B cell (primary cell): Measurements from ENCODE around the gene IQGAP1. TPM values are rescaled to one million over a fixed set of nuclear protein-coding genes. Genes with fewer than 3 reads are reported as not detected.

Experiments
- ATAC-seq: fragments of 200-7000 bp; cut with Tn5 transposase; one replicate; pipeline ENCODE4 v1.10.0; 2021; ENCODE audit warnings: low read depth, mild to moderate bottlenecking, moderate number of reproducible peaks, moderate library complexity
- CTCF ChIA-PET: fragments of 350-600 bp; sonication (Branson Sonifier 250); formaldehyde crosslinking; loops from one replicate; lab custom pipeline; 2021; ENCODE audit warnings: antibody characterized with exemption, inconsistent platforms; lab: Charles Lee
- POLR2A ChIA-PET: fragments of 350-600 bp; sonication (Branson Sonifier 250); formaldehyde crosslinking; loops from one replicate; lab custom pipeline; 2021; ENCODE audit warnings: antibody characterized with exemption; lab: Charles Lee
- DNase-seq: peaks from one replicate; pipeline ENCODE4 v3.0.0; 2013
- H2AFZ ChIP-seq: 2 replicates; pipeline ENCODE4 v1.6.1; 2012; ENCODE audit warnings: mild to moderate bottlenecking, low read depth, low read length; ENCODE audit not compliant: insufficient read depth, poor library complexity, severe bottlenecking
- H3K27ac ChIP-seq, 2 donors: 1 replicate in 1 of 2; 2 replicates in 1 of 2; pipeline ENCODE4 v1.5.1; 2012 to 2013; ENCODE audit warnings: low read length in 2 of 2, mild to moderate bottlenecking in 2 of 2, moderate library complexity in 1 of 2
- H3K27me3 ChIP-seq, 4 experiments: fragments of 200-600 bp in 1 of 4; sonication (generic) in 1 of 4; replicated peaks in 1 of 4; 1 replicate in 2 of 4; 2 replicates in 2 of 4; pipeline versions ENCODE4 v1.6.1 to v1.7.0; 2013 to 2016; ENCODE audit warnings: low read length in 3 of 4, mild to moderate bottlenecking in 2 of 4, mixed read lengths in 1 of 4, moderate library complexity in 1 of 4; ENCODE audit not compliant: insufficient read depth in 4 of 4, control insufficient read depth in 3 of 4; ENCODE audit errors: control extremely low read depth in 1 of 4
- H3K36me3 ChIP-seq, 2 experiments: replicated peaks in 1 of 2; 1 replicate in 1 of 2; 2 replicates in 1 of 2; pipeline versions ENCODE4 v1.6.1 to v1.7.1; 2013; ENCODE audit warnings: low read length in 1 of 2; ENCODE audit not compliant: insufficient read depth in 2 of 2, control insufficient read depth in 1 of 2; ENCODE audit errors: control extremely low read depth in 1 of 2, extremely low read depth in 1 of 2
- H3K4me1 ChIP-seq, 2 donors: fragments of 200-600 bp in 1 of 2; sonication (generic) in 1 of 2; 1 replicate in 1 of 2; 2 replicates in 1 of 2; pipeline versions ENCODE4 v1.5.1 to v1.6.1; 2013 to 2017; ENCODE audit warnings: low read length in 2 of 2; ENCODE audit not compliant: control insufficient read depth in 2 of 2, insufficient read depth in 2 of 2
- H3K4me2 ChIP-seq: replicated peaks from 2 replicates; pipeline ENCODE3; 2012; ENCODE audit warnings: mild to moderate bottlenecking, low read depth, low read length; ENCODE audit not compliant: poor library complexity, severe bottlenecking
- H3K4me3 ChIP-seq, 5 experiments: fragments of 200-600 bp in 1 of 5; sonication (generic) in 1 of 5; 1 replicate in 3 of 5; 2 replicates in 2 of 5; pipeline versions ENCODE4 v1.5.1 to v1.7.0; 2011 to 2016; ENCODE audit warnings: low read length in 4 of 5, mild to moderate bottlenecking in 4 of 5, low read depth in 2 of 5, control low read depth in 1 of 5, moderate library complexity in 1 of 5; ENCODE audit not compliant: insufficient read depth in 1 of 5; ENCODE audit errors: control extremely low read depth in 1 of 5, extremely low read depth in 1 of 5
- H3K79me2 ChIP-seq: fragments of 200-600 bp; sonication (generic); one replicate; pipeline ENCODE4 v1.6.0; 2016; ENCODE audit warnings: low read length; ENCODE audit not compliant: control insufficient read depth, insufficient read depth
- H3K9ac ChIP-seq: fragments of 200-600 bp; sonication (generic); 2 replicates; pipeline ENCODE4 v1.6.1; 2017; ENCODE audit warnings: mild to moderate bottlenecking, low read length, moderate library complexity
- H3K9me3 ChIP-seq, 3 donors: one replicate each; pipeline versions ENCODE4 v1.6.1 to v1.7.1; 2013; ENCODE audit warnings: low read length in 2 of 3; ENCODE audit not compliant: control insufficient read depth in 2 of 3, insufficient read depth in 1 of 3; ENCODE audit errors: control extremely low read depth in 1 of 3
- H4K20me1 ChIP-seq: 2 replicates; pipeline ENCODE4 v1.6.0; 2012; ENCODE audit warnings: mild to moderate bottlenecking, low read length; ENCODE audit not compliant: insufficient read depth, control insufficient read depth, poor library complexity, severe bottlenecking
- H3K27ac Mint-ChIP-seq: one replicate; pipeline ENCODE4 v1.8.0; 2021; ENCODE audit warnings: mixed read lengths
- H3K27me3 Mint-ChIP-seq: one replicate; pipeline ENCODE4 v1.8.0; 2021; ENCODE audit warnings: mixed read lengths
- H3K4me1 Mint-ChIP-seq: one replicate; pipeline ENCODE4 v1.8.0; 2021; ENCODE audit warnings: mixed read lengths
- H3K4me3 Mint-ChIP-seq: one replicate; pipeline ENCODE4 v1.8.0; 2021; ENCODE audit warnings: mixed read lengths
- H3K9me3 Mint-ChIP-seq: one replicate; pipeline ENCODE4 v1.8.0; 2022; ENCODE audit warnings: mixed read lengths; ENCODE audit not compliant: insufficient read depth
- CTCF ChIP-seq: fragments of 200-600 bp; IDR thresholded peaks from one replicate; pipeline ENCODE4 v1.8.0; 2022; ENCODE audit warnings: antibody characterized with exemption, mild to moderate bottlenecking
- EZH2 ChIP-seq: IDR thresholded peaks from 2 replicates; pipeline ENCODE4 v1.6.1; 2012; ENCODE audit warnings: borderline replicate concordance, low read depth, mild to moderate bottlenecking, moderate library complexity, low read length; ENCODE audit not compliant: insufficient read depth, poor library complexity, severe bottlenecking
- WGBS: methylation state at CpG from one replicate; pipeline ENCODE4 v1.1.5; 2013; ENCODE audit warnings: missing lambda C conversion rate; ENCODE audit not compliant: insufficient coverage; 5-methylcytosine and 5-hydroxymethylcytosine counted together
- intact Hi-C: fragments of 100-400 bp; cut with micrococcal nuclease; formaldehyde crosslinking; loops from one replicate; pipeline ENCODE4 v1.10.0; 2022
- polyA plus RNA-seq: library from polyadenylated mRNA; depleted of rRNA; stranded (reverse); fragments of >200 nt; gene quantifications from 2 replicates; pipeline ENCODE4 v1.2.3, GENCODE V29; 2012
- total RNA-seq, 2 donors: library from RNA; stranded (reverse); fragments of 120-200 nt in 1 of 2; gene quantifications; 1 replicate in 1 of 2; 2 replicates in 1 of 2; pipeline versions ENCODE4 v1.2.3 to v1.2.4, GENCODE V29; 2013 to 2022

The IQGAP1 gene
- total and polyA plus RNA-seq, 2 donors (not counting 1 experiment from before 2014, with no cell fraction given), result 49.7 to 216 TPM

- H3K4me1 ChIP-seq, result no peaks in the 10 kb centered on the region
- H3K27ac ChIP-seq, result no peak overlapping the region
- intact Hi-C loops, result no loop called here
- peaks cover 0 to 83% of the 10 kb centered on the region in 2 experiments for H3K36me3 ChIP-seq
- WGBS, result no CpG with 5 or more reads among the region's 4 CpGs
- H3K4me2 ChIP-seq, result no peak overlapping the region
- ChIA-PET CTCF (interaction anchor here (1.1 to 1.4 kb wide), 2 partner anchors 24 to 138 kb away, joined by 3 read pairs; no protein-coding TSS in a partner anchor), POLR2A (interaction anchor here (0.7 kb wide), 1 partner anchor 94 kb away, joined by 6 read pairs; no protein-coding TSS in a partner anchor)
- H3K4me3 ChIP-seq, result no peak overlapping the region
- Mint-ChIP-seq H3K9me3 (no peaks in the 10 kb centered on the region), H3K4me1 (no peaks in the 10 kb centered on the region), H3K27ac (no peak overlapping the region), H3K27me3 (no peaks in the 10 kb centered on the region), H3K4me3 (no peak overlapping the region)
- H2AFZ ChIP-seq, result no peak overlapping the region
- H3K9ac ChIP-seq, result no peak overlapping the region
- peaks cover 16% of the 10 kb centered on the region for H3K79me2 ChIP-seq
- ATAC-seq, result no peak
- no peaks in the 10 kb centered on the region for H3K9me3 ChIP-seq
- DNase-seq, result no peak
- H3K27me3 ChIP-seq, result no peaks in the 10 kb centered on the region
- H4K20me1 ChIP-seq, result no peaks in the 10 kb centered on the region
- no peak for TF ChIP-seq CTCF
- TF ChIP-seq EZH2, result no peak
Observed at GRCh38 chr15:90458061-90458460, 70.0 kb downstream of the IQGAP1 start.

GRCh38 chr15:90459368-90459767 is 71.3 kb downstream of the IQGAP1 start:
- WGBS, result 98% methylated on average over 4 of the region's 4 CpGs
- ATAC-seq (no peak), DNase-seq (no peak)
- Histone ChIP-seq H3K27me3 (no peaks in the 10 kb centered on the region), H3K9ac (no peak overlapping the region), H3K9me3 (no peaks in the 10 kb centered on the region), H3K27ac (no peak overlapping the region), H4K20me1 (no peaks in the 10 kb centered on the region), H3K4me2 (no peak overlapping the region), H3K4me3 (no peak overlapping the region), H2AFZ (no peak overlapping the region), H3K79me2 (peaks cover 16% of the 10 kb centered on the region), H3K36me3 (peaks cover 0 to 83% of the 10 kb centered on the region in 2 experiments), H3K4me1 (no peaks in the 10 kb centered on the region)
- no peak overlapping the region for H3K4me3 Mint-ChIP-seq
- H3K27me3 Mint-ChIP-seq, result no peaks in the 10 kb centered on the region
- H3K27ac Mint-ChIP-seq, result no peak overlapping the region
- no peaks in the 10 kb centered on the region for H3K9me3 Mint-ChIP-seq
- no peaks in the 10 kb centered on the region for H3K4me1 Mint-ChIP-seq
- no peak for TF ChIP-seq CTCF
- TF ChIP-seq EZH2, result no peak
- CTCF ChIA-PET, result interaction anchor here (1.4 kb wide), 2 partner anchors 97 to 139 kb away, joined by 3 to 4 read pairs; no protein-coding TSS in a partner anchor
- POLR2A ChIA-PET, result no interaction called here
- intact Hi-C loops, result no loop called here
